Heart left ventricle (tissue), 16 donors: Measurements from ENCODE around the gene ZCRB1. TPM values are rescaled to one million over a fixed set of nuclear protein-coding genes. Genes with fewer than 3 reads are reported as not detected.

Experiments
- ATAC-seq, 4 donors: fragments of 200-7000 bp; cut with Tn5 transposase; one replicate each; pipeline ENCODE4 v1.9.1; 2020 to 2022; ENCODE audit warnings: moderate library complexity in 4 of 4, mild to moderate bottlenecking in 3 of 4, moderate number of reproducible peaks in 1 of 4
- DNase-seq, 5 donors: peaks; one replicate each; pipeline ENCODE4 v3.0.0-alpha.2; 2020
- H3K27ac ChIP-seq, 12 donors: fragments of 200-600 bp; sonication (generic) in 4 of 12; one replicate each; pipeline versions ENCODE4 v1.5.0 to v1.8.0; 2016 to 2022; ENCODE audit warnings: mild to moderate bottlenecking in 2 of 12
- H3K27me3 ChIP-seq, 9 donors: fragments of 200-600 bp; sonication (generic) in 2 of 9; one replicate each; pipeline versions ENCODE4 v1.5.1 to v1.8.0; 2016 to 2022; ENCODE audit warnings: mild to moderate bottlenecking in 3 of 9
- H3K36me3 ChIP-seq, 9 donors: fragments of 200-600 bp; sonication (generic) in 2 of 9; one replicate each; pipeline versions ENCODE4 v1.5.0 to v1.8.0; 2018 to 2022; ENCODE audit warnings: mild to moderate bottlenecking in 2 of 9
- H3K4me1 ChIP-seq, 12 donors: fragments of 200-600 bp; sonication (generic) in 4 of 12; one replicate each; pipeline versions ENCODE4 v1.5.0 to v1.8.0; 2016 to 2022; ENCODE audit warnings: mild to moderate bottlenecking in 3 of 12
- H3K4me3 ChIP-seq, 12 donors: fragments of 200-600 bp; sonication (generic) in 4 of 12; one replicate each; pipeline versions ENCODE4 v1.5.0 to v1.8.0; 2017 to 2022; ENCODE audit warnings: mild to moderate bottlenecking in 9 of 12, moderate library complexity in 4 of 12
- H3K9me3 ChIP-seq, 12 donors: fragments of 200-600 bp; sonication (generic) in 4 of 12; one replicate each; pipeline versions ENCODE4 v1.5.0 to v1.8.0; 2016 to 2022; ENCODE audit warnings: mild to moderate bottlenecking in 1 of 12
- POLR2A ChIP-seq, 2 donors: fragments of 450-650 bp; IDR thresholded peaks; one replicate each; pipeline ENCODE4 v1.6.1; 2017; ENCODE audit warnings: antibody characterized with exemption in 2 of 2, mild to moderate bottlenecking in 2 of 2, moderate library complexity in 2 of 2
- WGBS, 4 donors: extraction: QIAGEN DNeasy Blood & Tissue Kit in 2 of 4; methylation state at CpG; one replicate each; pipeline versions ENCODE4 v1.1.5 to v1.1.7; 2013 to 2018; 5-methylcytosine and 5-hydroxymethylcytosine counted together
- intact Hi-C, 10 donors: fragments of 100-400 bp; cut with DNase I; formaldehyde crosslinking; loops; one replicate each; pipeline versions ENCODE4 v1.11.1 to v1.14.2; 2022
- polyA plus RNA-seq, 2 donors: library from polyadenylated mRNA; stranded (reverse); fragments of 200-250 nt; gene quantifications; one replicate each; pipeline ENCODE4 v1.2.3, GENCODE V29; 2013
- total RNA-seq, 9 donors: library from RNA; depleted of rRNA in 2 of 9; stranded (reverse); fragments of >200 nt in 2 of 9; fragmentation: NEBNext Ultra II Directional in 3 of 9; extraction: Animal tissue kit (Norgen Biotek cat#: 25700) in 3 of 9; gene quantifications; one replicate each; pipeline versions ENCODE4 v1.1.0 to v1.2.4, GENCODE V29; 2016 to 2023
- TF ChIP-seq, protein P1 (sequence below), 12 donors: fragments of 200-600 bp; sonication (generic) in 4 of 12; IDR thresholded peaks; one replicate each; pipeline versions ENCODE4 v1.5.0 to v1.8.0; 2018 to 2022; ENCODE audit warnings: antibody characterized with exemption in 12 of 12, mild to moderate bottlenecking in 5 of 12
- donor health status: ischemic (EF 13 %, LVEDD 7.1; RV severe dilation, severe dysfunction).
- donor health status: healthy with polysubstance abuse.
- donor health status: DM: no; HTN: yes; CAD: no.
- donor health status: DM: no; HTN: no; CAD: no.
- donor health status: ischemic (EF 25% LVEDD 6.9; RV normal size, moderate dysfunction).
- donor health status: ischemic (EF 25% LVEDD 5.7; RV mildly dilated, moderate dysfunction).
- donor health status: healthy.
- donor health status: DM: yes; HTN: yes; CAD: no.
- donor health status: ischemic (EF 35%, LVEDD 5.7; RV mildly dilated, moderate dysfunction).
- donor health status: nonischemic (EF 11% LVEDD 7.7; RV severe dilation, severe dysfunction).
- donor health status: DM: yes; HTN: yes; CAD: no.
- donor health status: PGD.
- donor health status: ischemic (EF 29% LVEDD 5.4; RV normal size, mild dysfunction).
- donor health status: nonischemic (EF 23%, LVEDD 6.1; RV moderate dilation, normal function).

Gene ZCRB1
- total and polyA plus RNA-seq, 11 donors: 28.1 to 69.0 (median 52.4) TPM

DNA sequence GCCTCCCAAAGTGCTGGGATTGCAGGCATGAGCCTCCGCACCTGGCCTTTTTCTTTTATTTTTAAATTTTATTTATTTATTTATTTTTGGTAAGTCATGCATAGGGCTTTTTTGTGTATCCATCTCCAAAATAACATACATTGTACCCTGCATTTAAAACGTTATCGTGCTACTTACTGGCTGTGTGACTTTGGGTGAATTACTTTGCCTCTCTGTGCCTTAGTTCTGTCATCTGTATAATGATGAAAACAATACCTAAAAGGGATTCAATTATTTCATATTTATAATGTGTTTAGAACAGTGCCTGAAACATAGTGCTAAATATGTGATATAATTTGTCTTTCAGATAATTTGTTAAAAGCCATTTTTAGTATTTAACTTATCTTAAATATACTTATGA lies 19.6 kb downstream of the ZCRB1 start:
- Histone ChIP-seq H3K9me3 (no peaks in the 10 kb centered on the region), H3K27ac (no peak overlapping the region), H3K4me1 (no peaks in the 10 kb centered on the region), H3K4me3 (no peak overlapping the region), H3K27me3 (no peaks in the 10 kb centered on the region), H3K36me3 (peaks cover 0 to 16% (median 0%) of the 10 kb centered on the region in 9 donors)
- DNase-seq (no peak), ATAC-seq (no peak)
- WGBS, 4 donors: 96 to 99% (median 97%) methylated on average over 3 of the region's 3 CpGs
- intact Hi-C loops: no loop called here
- TF ChIP-seq, protein P1, sequence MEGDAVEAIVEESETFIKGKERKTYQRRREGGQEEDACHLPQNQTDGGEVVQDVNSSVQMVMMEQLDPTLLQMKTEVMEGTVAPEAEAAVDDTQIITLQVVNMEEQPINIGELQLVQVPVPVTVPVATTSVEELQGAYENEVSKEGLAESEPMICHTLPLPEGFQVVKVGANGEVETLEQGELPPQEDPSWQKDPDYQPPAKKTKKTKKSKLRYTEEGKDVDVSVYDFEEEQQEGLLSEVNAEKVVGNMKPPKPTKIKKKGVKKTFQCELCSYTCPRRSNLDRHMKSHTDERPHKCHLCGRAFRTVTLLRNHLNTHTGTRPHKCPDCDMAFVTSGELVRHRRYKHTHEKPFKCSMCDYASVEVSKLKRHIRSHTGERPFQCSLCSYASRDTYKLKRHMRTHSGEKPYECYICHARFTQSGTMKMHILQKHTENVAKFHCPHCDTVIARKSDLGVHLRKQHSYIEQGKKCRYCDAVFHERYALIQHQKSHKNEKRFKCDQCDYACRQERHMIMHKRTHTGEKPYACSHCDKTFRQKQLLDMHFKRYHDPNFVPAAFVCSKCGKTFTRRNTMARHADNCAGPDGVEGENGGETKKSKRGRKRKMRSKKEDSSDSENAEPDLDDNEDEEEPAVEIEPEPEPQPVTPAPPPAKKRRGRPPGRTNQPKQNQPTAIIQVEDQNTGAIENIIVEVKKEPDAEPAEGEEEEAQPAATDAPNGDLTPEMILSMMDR (IDR thresholded peaks at IDR 0.05): no peak
- TF ChIP-seq POLR2A (IDR thresholded peaks at IDR 0.05): no peak

- H3K36me3 ChIP-seq: no peaks in the 10 kb centered on the region
- H3K4me3 ChIP-seq: no peak overlapping the region
- no peaks in the 10 kb centered on the region for H3K4me1 ChIP-seq
- H3K27me3 ChIP-seq: no peaks in the 10 kb centered on the region
- 79 to 87% (median 83%) methylated on average over 8 of the region's 8 CpGs for WGBS, 4 donors
- TF ChIP-seq POLR2A (IDR thresholded peaks at IDR 0.05): no peak
- TF ChIP-seq, protein P1 (IDR thresholded peaks at IDR 0.05): no peak
- intact Hi-C loops: no loop called here
- ATAC-seq (no peak), DNase-seq (no peak)
- no peak overlapping the region for H3K27ac ChIP-seq
- H3K9me3 ChIP-seq: peaks cover 0 to 3% (median 0%) of the 10 kb centered on the region in 12 donors
These were observed 26.2 kb downstream of the ZCRB1 start for GRCh38 chr12:42299392-42300308.

DNA sequence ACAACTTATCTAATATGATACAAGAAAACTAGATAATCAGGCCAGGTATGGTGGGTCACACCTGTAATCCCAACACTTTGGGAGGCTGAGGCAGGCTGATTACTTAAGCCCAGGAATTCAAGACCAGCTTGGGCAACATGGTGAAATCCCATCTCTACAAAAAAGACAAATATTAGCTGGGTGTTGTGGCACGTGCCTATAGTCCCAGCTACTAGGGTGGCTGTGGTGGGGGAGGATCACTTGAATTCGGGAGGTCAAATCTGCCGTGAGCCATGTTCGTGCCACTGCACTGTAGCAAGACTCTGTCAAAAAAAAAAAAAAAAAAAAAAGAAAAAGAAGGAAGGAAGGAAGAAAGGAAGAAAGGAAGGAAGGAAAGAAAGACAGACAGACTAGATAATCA lies 27.0 kb downstream of the ZCRB1 start:
- H3K4me1 ChIP-seq: no peaks in the 10 kb centered on the region
- H3K27ac ChIP-seq: no peak overlapping the region
- DNase-seq (no peak), ATAC-seq (no peak)
- TF ChIP-seq, protein P1 (IDR thresholded peaks at IDR 0.05): no peak
- no peak for TF ChIP-seq POLR2A (IDR thresholded peaks at IDR 0.05)
- no peak overlapping the region for H3K4me3 ChIP-seq
- H3K9me3 ChIP-seq: peaks cover 0 to 3% (median 0%) of the 10 kb centered on the region in 12 donors
- H3K36me3 ChIP-seq: no peaks in the 10 kb centered on the region
- H3K27me3 ChIP-seq: no peaks in the 10 kb centered on the region
- intact Hi-C loops: no loop called here
- 82 to 91% (median 87%) methylated on average over 4 of the region's 4 CpGs for WGBS, 4 donors

DNA sequence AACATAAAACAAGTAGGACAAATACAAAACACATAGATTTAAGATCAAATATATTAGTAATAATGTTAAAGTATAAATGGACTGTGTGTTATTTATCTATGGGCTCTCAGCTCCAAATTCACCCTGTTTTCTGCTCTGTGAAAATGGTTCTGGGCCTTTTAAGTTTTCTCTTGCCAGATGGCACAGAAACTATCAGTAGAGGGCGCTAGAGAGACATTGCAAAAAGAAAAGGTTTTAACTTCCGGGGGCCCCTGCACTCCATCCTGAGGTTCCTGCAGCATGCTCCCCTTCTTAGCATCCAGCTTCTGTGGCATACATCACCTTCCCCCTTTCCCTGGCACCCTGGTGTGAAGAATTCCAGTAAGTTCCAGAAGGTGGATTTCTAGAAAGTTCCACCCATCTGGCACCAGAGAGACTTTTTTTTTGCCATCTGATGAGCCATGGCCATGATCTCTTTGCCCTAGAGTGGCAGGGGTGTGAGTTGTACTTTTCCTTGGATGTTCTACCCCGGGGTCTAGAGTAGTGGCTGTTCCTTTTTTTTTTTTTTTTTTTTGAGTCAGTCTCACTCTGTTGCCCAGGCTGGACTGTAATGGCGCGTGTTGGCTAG lies 29.3 kb downstream of the ZCRB1 start:
- Histone ChIP-seq H3K27ac (no peak overlapping the region), H3K36me3 (no peaks in the 10 kb centered on the region), H3K27me3 (no peaks in the 10 kb centered on the region), H3K9me3 (peaks cover 0 to 3% (median 0%) of the 10 kb centered on the region in 12 donors), H3K4me3 (no peak overlapping the region), H3K4me1 (no peaks in the 10 kb centered on the region)
- WGBS, 4 donors: 84 to 93% (median 90%) methylated on average over 5 of the region's 5 CpGs
- intact Hi-C loops: no loop called here
- TF ChIP-seq, protein P1 (IDR thresholded peaks at IDR 0.05): peak in 4 of 12 donors; percentile 22 to 26 (median 24)
- TF ChIP-seq POLR2A (IDR thresholded peaks at IDR 0.05): no peak
- ATAC-seq (no peak), DNase-seq (no peak)
